HG03571 (cell line): ENCODE data around the gene MIAT.
"Not testable (repeated sequence)": the region's sequence is repeated elsewhere in the genome, so short reads cannot be mapped to it uniquely, and the experiment has no call there.

Experiments
- ATAC-seq: cut with Tn5 transposase; IDR thresholded peaks from one replicate; pipeline ENCODE4 v1.9.1; 2021; ENCODE audit not compliant: unreplicated experiment

MIAT gene

GRCh38 chr22:26691377-26691716 lies 34.0 kb downstream of the MIAT start:
- no peak for ATAC-seq

GRCh38 chr22:26692215-26692614 lies 34.8 kb downstream of the MIAT start:
- no peak for ATAC-seq

GRCh38 chr22:26697151-26697550 lies 39.8 kb downstream of the MIAT start:
- ATAC-seq = no peak

GRCh38 chr22:26700462-26700861 lies 43.1 kb downstream of the MIAT start:
- no peak for ATAC-seq

GRCh38 chr22:26700886-26701285 lies 43.5 kb downstream of the MIAT start:
- no peak for ATAC-seq

GRCh38 chr22:26701323-26701722 lies 43.9 kb downstream of the MIAT start:
- no peak for ATAC-seq

GRCh38 chr22:26702906-26703830 lies 45.8 kb downstream of the MIAT start:
- ATAC-seq = no peak

- ATAC-seq = not testable (repeated sequence)
These were observed 48.0 kb downstream of the MIAT start for GRCh38 chr22:26705379-26705778.

GRCh38 chr22:26707090-26707489 lies 49.7 kb downstream of the MIAT start:
- ATAC-seq = no peak

- no peak for ATAC-seq
These were observed 50.2 kb downstream of the MIAT start for GRCh38 chr22:26707581-26707980.

- no peak for ATAC-seq
These were observed 51.0 kb downstream of the MIAT start for GRCh38 chr22:26708256-26709009.

- ATAC-seq = no peak
These were observed 52.4 kb downstream of the MIAT start for GRCh38 chr22:26709617-26710390.

GRCh38 chr22:26711205-26711963 lies 54.0 kb downstream of the MIAT start:
- ATAC-seq = no peak

- no peak for ATAC-seq
These were observed 54.8 kb downstream of the MIAT start for GRCh38 chr22:26712158-26712557.

- no peak for ATAC-seq
These were observed 56.5 kb downstream of the MIAT start for GRCh38 chr22:26713823-26714449.

GRCh38 chr22:26714971-26715370 lies 57.6 kb downstream of the MIAT start:
- no peak for ATAC-seq

- no peak for ATAC-seq
These were observed 58.1 kb downstream of the MIAT start for GRCh38 chr22:26715392-26715936.

- no peak for ATAC-seq
These were observed 61.1 kb downstream of the MIAT start for GRCh38 chr22:26718488-26718887.

- ATAC-seq = no peak
These were observed 61.5 kb downstream of the MIAT start for GRCh38 chr22:26718905-26719304.

- no peak for ATAC-seq
These were observed 64.8 kb downstream of the MIAT start for GRCh38 chr22:26722159-26722558.
